Measurements from ENCODE around the gene SHC1. TPM values are rescaled to one million over a fixed set of nuclear protein-coding genes. Genes with fewer than 3 reads are reported as not detected.
A peak's percentile ranks its signal among the peaks of the same experiment; 100 is the strongest.

Gene SHC1
- total RNA-seq, 2 donors from 2014 or later = 69.5 to 80.5 TPM

- H3K4me3 ChIP-seq = peak overlapping the region; percentile 87 to 92
- H3K4me1 ChIP-seq = peaks cover 0 to 50% of the 10 kb centered on the region in 2 donors
- peak; percentile 37 to 65 for TF ChIP-seq CTCF (IDR thresholded peaks at IDR 0.05)
- H3K9me3 ChIP-seq = no peaks in the 10 kb centered on the region
- H3K36me3 ChIP-seq = no peaks in the 10 kb centered on the region
- DNase-seq (ENCODE audit: low spot score) = peak; percentile 100
- peak overlapping the region; percentile 98 to 99 for H3K27ac ChIP-seq
- H3K27me3 ChIP-seq = no peaks in the 10 kb centered on the region
Observed at GRCh38 chr1:155001675-155002463, 31.3 kb upstream of the SHC1 start.

- no peak for DNase-seq (ENCODE audit: low spot score)
- peaks cover 0 to 45% of the 10 kb centered on the region in 2 donors for H3K4me1 ChIP-seq
Observed at GRCh38 chr1:155001425-155001674, 30.8 kb upstream of the SHC1 start.

GRCh38 chr1:155000726-155001424 lies 30.3 kb upstream of the SHC1 start:
- H3K9me3 ChIP-seq = no peaks in the 10 kb centered on the region
- H3K4me1 ChIP-seq = peaks cover 0 to 40% of the 10 kb centered on the region in 2 donors
- no peaks in the 10 kb centered on the region for H3K27me3 ChIP-seq
- peak in 1 of 2 donors; percentile 14 for TF ChIP-seq CTCF (IDR thresholded peaks at IDR 0.05)
- H3K27ac ChIP-seq = peak overlapping the region; percentile 98 to 99
- no peaks in the 10 kb centered on the region for H3K36me3 ChIP-seq
- H3K4me3 ChIP-seq = peak overlapping the region; percentile 87 to 92
- DNase-seq (ENCODE audit: low spot score) = peak; percentile 88

More at GRCh38 chr1:155001425-155001674, 30.8 kb upstream of the SHC1 start:
- Histone ChIP-seq H3K27ac (peak overlapping the region; percentile 98 to 99), H3K36me3 (no peaks in the 10 kb centered on the region), H3K27me3 (no peaks in the 10 kb centered on the region), H3K4me3 (peak overlapping the region; percentile 87 to 92), H3K9me3 (no peaks in the 10 kb centered on the region)
- TF ChIP-seq CTCF (IDR thresholded peaks at IDR 0.05) = no peak

- no peaks in the 10 kb centered on the region for H3K36me3 ChIP-seq
- TF ChIP-seq CTCF (IDR thresholded peaks at IDR 0.05) = no peak
- peak overlapping the region; percentile 98 to 99 for H3K27ac ChIP-seq
- no peak for DNase-seq (ENCODE audit: low spot score)
- H3K9me3 ChIP-seq = no peaks in the 10 kb centered on the region
- H3K4me1 ChIP-seq = peaks cover 0 to 35% of the 10 kb centered on the region in 2 donors
- H3K27me3 ChIP-seq = no peaks in the 10 kb centered on the region
- peak overlapping the region; percentile 87 to 92 for H3K4me3 ChIP-seq
Observed at GRCh38 chr1:155000411-155000725, 29.8 kb upstream of the SHC1 start.

- DNase-seq (ENCODE audit: low spot score) = no peak
- Histone ChIP-seq H3K36me3 (no peaks in the 10 kb centered on the region), H3K4me1 (peaks cover 0 to 30% of the 10 kb centered on the region in 2 donors), H3K27ac (peak overlapping the region; percentile 98 to 99), H3K9me3 (no peaks in the 10 kb centered on the region), H3K27me3 (no peaks in the 10 kb centered on the region), H3K4me3 (peak overlapping the region; percentile 87 to 92)
- TF ChIP-seq CTCF (IDR thresholded peaks at IDR 0.05) = no peak
Observed at GRCh38 chr1:154999571-155000410, 29.2 kb upstream of the SHC1 start.

Data from right atrium auricular region (tissue), 2 donors.